ENCODE measurements around the gene TMED9. TPM values are rescaled to one million over a fixed set of nuclear protein-coding genes. Genes with fewer than 3 reads are reported as not detected.
"Not testable (repeated sequence)": the region's sequence is repeated elsewhere in the genome, so short reads cannot be mapped to it uniquely, and the experiment has no call there.

TMED9 gene
- total RNA-seq, 2 donors from 2014 or later = 184 to 205 TPM

DNA sequence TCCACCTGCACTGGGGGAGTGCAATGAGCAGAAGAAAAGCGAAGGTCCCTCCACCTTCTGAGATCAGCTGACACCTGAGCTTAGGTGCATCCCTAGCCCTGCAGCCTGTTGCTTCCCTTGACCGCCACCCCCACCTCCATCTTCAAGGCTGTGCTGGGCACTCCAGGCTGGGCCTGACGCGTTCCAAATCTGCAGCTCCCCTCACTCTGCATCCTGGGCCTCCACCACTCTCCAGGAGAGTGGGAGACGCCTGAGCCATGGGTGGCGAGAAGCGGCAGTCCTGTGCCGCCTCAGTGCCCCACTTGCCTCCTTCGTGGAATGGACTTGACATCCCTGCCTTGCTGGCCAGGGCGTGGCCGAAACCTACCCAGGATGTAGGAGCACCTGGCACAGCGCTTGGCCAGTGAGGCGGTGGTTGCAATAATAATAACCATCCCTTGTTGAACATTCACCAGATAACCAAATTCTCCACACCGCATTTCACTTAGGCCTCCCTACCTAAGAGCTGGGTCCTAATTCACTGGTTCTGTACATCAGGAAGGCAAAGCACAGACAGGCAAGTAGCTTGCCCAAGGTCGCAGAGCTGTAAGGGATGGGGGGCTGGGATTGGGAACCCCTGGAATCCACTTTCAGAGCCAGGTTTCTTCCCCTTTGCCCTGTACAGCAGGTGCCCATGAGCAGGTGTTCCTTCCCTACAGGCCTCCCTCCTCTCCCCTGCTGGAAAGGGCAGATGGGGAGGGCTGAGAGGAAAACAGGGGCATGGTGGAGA, 19.6 kb downstream of the TMED9 start:
- Mint-ChIP-seq H3K36me3 (ENCODE audit: low read depth) (peaks cover 4% of the 10 kb centered on the region), H3K4me3 (no peak overlapping the region), H3K4me1 (peaks cover 2% of the 10 kb centered on the region), H3K9me3 (no peaks in the 10 kb centered on the region), H3K27ac (no peak overlapping the region), H3K27me3 (ENCODE audit: insufficient read depth) (no peaks in the 10 kb centered on the region)
- no peak overlapping the region for H3K9ac ChIP-seq (ENCODE audit: extremely low read depth, low read length, poor library complexity, severe bottlenecking)
- H3K27me3 ChIP-seq (ENCODE audit: control insufficient read depth, insufficient read depth, low read length, poor library complexity, severe bottlenecking) = no peaks in the 10 kb centered on the region
- no peaks in the 10 kb centered on the region for H3K4me1 ChIP-seq (ENCODE audit: control insufficient read depth, insufficient read depth, low read length)
- H3K9me3 ChIP-seq (ENCODE audit: control insufficient read depth, low read length) = no peaks in the 10 kb centered on the region
- H3K27ac ChIP-seq (ENCODE audit: low read depth, low read length) = no peak overlapping the region
- TF ChIP-seq, protein P1, sequence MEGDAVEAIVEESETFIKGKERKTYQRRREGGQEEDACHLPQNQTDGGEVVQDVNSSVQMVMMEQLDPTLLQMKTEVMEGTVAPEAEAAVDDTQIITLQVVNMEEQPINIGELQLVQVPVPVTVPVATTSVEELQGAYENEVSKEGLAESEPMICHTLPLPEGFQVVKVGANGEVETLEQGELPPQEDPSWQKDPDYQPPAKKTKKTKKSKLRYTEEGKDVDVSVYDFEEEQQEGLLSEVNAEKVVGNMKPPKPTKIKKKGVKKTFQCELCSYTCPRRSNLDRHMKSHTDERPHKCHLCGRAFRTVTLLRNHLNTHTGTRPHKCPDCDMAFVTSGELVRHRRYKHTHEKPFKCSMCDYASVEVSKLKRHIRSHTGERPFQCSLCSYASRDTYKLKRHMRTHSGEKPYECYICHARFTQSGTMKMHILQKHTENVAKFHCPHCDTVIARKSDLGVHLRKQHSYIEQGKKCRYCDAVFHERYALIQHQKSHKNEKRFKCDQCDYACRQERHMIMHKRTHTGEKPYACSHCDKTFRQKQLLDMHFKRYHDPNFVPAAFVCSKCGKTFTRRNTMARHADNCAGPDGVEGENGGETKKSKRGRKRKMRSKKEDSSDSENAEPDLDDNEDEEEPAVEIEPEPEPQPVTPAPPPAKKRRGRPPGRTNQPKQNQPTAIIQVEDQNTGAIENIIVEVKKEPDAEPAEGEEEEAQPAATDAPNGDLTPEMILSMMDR (conservative IDR thresholded peaks at IDR 0.05) = no peak
- WGBS, 2 experiments (ENCODE audit: insufficient coverage in 1 of 2, insufficient read length in 1 of 2) = 92 to 93% methylated on average over 6 to 15 of the region's 15 CpGs
- H3K4me3 ChIP-seq (ENCODE audit: low read length) = no peak overlapping the region
- no peak for DNase-seq
- peaks cover 6% of the 10 kb centered on the region for H3K36me3 ChIP-seq (ENCODE audit: control insufficient read depth, insufficient read depth, low read length)

DNA sequence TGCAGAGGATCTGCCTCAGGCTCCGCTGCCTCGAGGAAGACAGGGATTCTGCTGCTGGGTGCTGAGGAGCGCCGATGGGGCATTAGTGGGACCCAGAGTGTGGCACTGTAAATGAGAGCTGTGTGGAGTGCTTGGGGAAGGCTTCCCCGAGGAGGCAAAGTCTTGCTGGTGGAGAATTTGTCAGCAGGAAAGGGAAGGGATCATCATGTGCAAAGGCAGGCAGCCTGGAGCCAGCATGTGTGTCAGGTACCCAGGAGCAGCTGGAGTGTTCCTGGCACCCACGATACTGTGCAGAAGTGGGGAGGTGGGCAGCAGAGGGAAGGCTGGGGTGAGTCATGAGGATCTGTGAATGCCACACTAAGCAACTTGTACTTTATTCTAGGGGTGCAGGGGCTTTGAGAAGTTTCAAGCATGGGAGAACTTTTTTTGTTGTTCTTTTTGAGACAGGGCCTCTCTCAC, 20.2 kb downstream of the TMED9 start:
- DNase-seq = no peak
- Mint-ChIP-seq H3K27ac (no peak overlapping the region), H3K27me3 (ENCODE audit: insufficient read depth) (no peaks in the 10 kb centered on the region), H3K36me3 (ENCODE audit: low read depth) (peaks cover 6% of the 10 kb centered on the region), H3K4me3 (no peak overlapping the region), H3K4me1 (peaks cover 1% of the 10 kb centered on the region), H3K9me3 (no peaks in the 10 kb centered on the region)
- WGBS, 2 experiments (ENCODE audit: insufficient coverage in 1 of 2, insufficient read length in 1 of 2) = 90 to 94% methylated on average over 3 to 6 of the region's 6 CpGs
- H3K27me3 ChIP-seq (ENCODE audit: control insufficient read depth, insufficient read depth, low read length, poor library complexity, severe bottlenecking) = no peaks in the 10 kb centered on the region
- no peak overlapping the region for H3K27ac ChIP-seq (ENCODE audit: low read depth, low read length)
- no peaks in the 10 kb centered on the region for H3K9me3 ChIP-seq (ENCODE audit: control insufficient read depth, low read length)
- TF ChIP-seq, protein P1 (conservative IDR thresholded peaks at IDR 0.05) = no peak
- peaks cover 6% of the 10 kb centered on the region for H3K36me3 ChIP-seq (ENCODE audit: control insufficient read depth, insufficient read depth, low read length)
- H3K4me3 ChIP-seq (ENCODE audit: low read length) = no peak overlapping the region
- H3K9ac ChIP-seq (ENCODE audit: extremely low read depth, low read length, poor library complexity, severe bottlenecking) = no peak overlapping the region
- no peaks in the 10 kb centered on the region for H3K4me1 ChIP-seq (ENCODE audit: control insufficient read depth, insufficient read depth, low read length)

DNA sequence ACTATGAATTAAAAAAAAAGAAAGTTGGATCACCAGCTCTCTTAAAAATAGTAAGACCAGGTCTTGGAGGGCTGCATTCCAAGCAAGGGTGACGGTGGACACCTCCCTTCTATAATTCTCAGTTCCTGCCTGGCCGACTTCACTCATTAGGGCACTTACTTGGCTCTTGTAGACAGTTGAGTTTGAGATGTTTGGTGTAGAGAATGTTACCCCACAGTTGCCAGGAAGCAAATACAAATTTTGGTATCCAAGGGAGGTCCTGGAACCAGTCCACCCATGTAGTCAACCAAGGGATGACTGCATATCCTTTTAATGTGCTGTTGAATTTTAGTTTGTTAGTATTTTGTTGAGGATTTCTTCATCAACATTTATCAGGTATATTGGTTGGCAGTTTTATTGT, 28.6 kb downstream of the TMED9 start:
- H3K9me3 Mint-ChIP-seq = no peaks in the 10 kb centered on the region

DNA sequence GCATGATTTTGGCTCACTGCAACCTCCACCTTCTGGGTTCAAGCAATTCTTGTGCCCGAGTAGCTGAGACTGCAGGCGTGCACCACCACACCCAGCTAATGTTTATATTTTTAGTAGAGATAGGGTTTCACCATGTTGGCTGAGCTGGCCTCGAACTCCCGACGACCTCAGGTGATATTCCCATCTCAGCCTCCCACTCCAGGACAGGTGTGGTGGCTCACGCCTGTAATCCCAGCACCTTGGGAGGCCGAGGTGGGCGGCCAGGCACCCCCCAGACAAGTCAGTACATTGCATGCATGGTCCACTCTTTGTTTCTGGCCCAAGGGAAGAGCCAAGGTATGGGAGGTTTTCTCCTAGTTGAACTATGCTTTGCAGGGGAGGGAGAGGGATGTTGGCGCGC, 32.2 kb downstream of the TMED9 start:
- H3K9me3 ChIP-seq (ENCODE audit: control insufficient read depth, low read length); H3K27me3 Mint-ChIP-seq (ENCODE audit: insufficient read depth); H3K4me3 ChIP-seq (ENCODE audit: low read length); H3K9me3 Mint-ChIP-seq; H3K4me3 Mint-ChIP-seq; H3K27ac ChIP-seq (ENCODE audit: low read depth, low read length); H3K4me1 ChIP-seq (ENCODE audit: control insufficient read depth, insufficient read depth, low read length); DNase-seq; H3K27ac Mint-ChIP-seq; H3K9ac ChIP-seq (ENCODE audit: extremely low read depth, low read length, poor library complexity, severe bottlenecking); H3K4me1 Mint-ChIP-seq; H3K36me3 ChIP-seq (ENCODE audit: control insufficient read depth, insufficient read depth, low read length); H3K27me3 ChIP-seq (ENCODE audit: control insufficient read depth, insufficient read depth, low read length, poor library complexity, severe bottlenecking): not testable (repeated sequence)
- peaks cover 31% of the 10 kb centered on the region for H3K36me3 Mint-ChIP-seq (ENCODE audit: low read depth)
- 96 to 100% methylated on average over 4 to 10 of the region's 10 CpGs for WGBS, 2 experiments (ENCODE audit: insufficient coverage in 1 of 2, insufficient read length in 1 of 2)

More for the DNA sequence above, 28.6 kb downstream of the TMED9 start:
- TF ChIP-seq, protein P1 (conservative IDR thresholded peaks at IDR 0.05) = no peak
- H3K4me3 ChIP-seq (ENCODE audit: low read length) = no peak overlapping the region
- H3K27ac Mint-ChIP-seq = no peak overlapping the region
- H3K9ac ChIP-seq (ENCODE audit: extremely low read depth, low read length, poor library complexity, severe bottlenecking) = no peak overlapping the region
- 100% methylated on average over 1 to 2 of the region's 2 CpGs for WGBS, 2 experiments (ENCODE audit: insufficient coverage in 1 of 2, insufficient read length in 1 of 2)
- H3K27ac ChIP-seq (ENCODE audit: low read depth, low read length) = no peak overlapping the region
- H3K4me1 ChIP-seq (ENCODE audit: control insufficient read depth, insufficient read depth, low read length) = no peaks in the 10 kb centered on the region
- H3K36me3 Mint-ChIP-seq (ENCODE audit: low read depth) = peaks cover 55% of the 10 kb centered on the region
- H3K9me3 ChIP-seq (ENCODE audit: control insufficient read depth, low read length) = no peaks in the 10 kb centered on the region
- no peak overlapping the region for H3K4me3 Mint-ChIP-seq
- H3K27me3 Mint-ChIP-seq (ENCODE audit: insufficient read depth) = no peaks in the 10 kb centered on the region
- no peak for DNase-seq
- H3K27me3 ChIP-seq (ENCODE audit: control insufficient read depth, insufficient read depth, low read length, poor library complexity, severe bottlenecking) = no peaks in the 10 kb centered on the region
- H3K36me3 ChIP-seq (ENCODE audit: control insufficient read depth, insufficient read depth, low read length) = peaks cover 27% of the 10 kb centered on the region
- H3K4me1 Mint-ChIP-seq = no peaks in the 10 kb centered on the region

GRCh38 chr5:177630186-177630585, 38.2 kb downstream of the TMED9 start:
- not testable (repeated sequence) for H3K9me3 Mint-ChIP-seq; H3K9me3 ChIP-seq (ENCODE audit: control insufficient read depth, low read length); H3K36me3 ChIP-seq (ENCODE audit: control insufficient read depth, insufficient read depth, low read length); H3K36me3 Mint-ChIP-seq (ENCODE audit: low read depth); H3K4me3 Mint-ChIP-seq; H3K27me3 ChIP-seq (ENCODE audit: control insufficient read depth, insufficient read depth, low read length, poor library complexity, severe bottlenecking); H3K27me3 Mint-ChIP-seq (ENCODE audit: insufficient read depth); H3K27ac Mint-ChIP-seq; H3K4me1 Mint-ChIP-seq; DNase-seq; H3K4me3 ChIP-seq (ENCODE audit: low read length); H3K9ac ChIP-seq (ENCODE audit: extremely low read depth, low read length, poor library complexity, severe bottlenecking); H3K27ac ChIP-seq (ENCODE audit: low read depth, low read length); H3K4me1 ChIP-seq (ENCODE audit: control insufficient read depth, insufficient read depth, low read length)

Data from endodermal cell (in vitro differentiated cells).